Bronchial epithelial cell (primary cell): Measurements from ENCODE around the gene NET1. TPM values are rescaled to one million over a fixed set of nuclear protein-coding genes. Genes with fewer than 3 reads are reported as not detected.

Experiments used
- DNase-seq: peaks from one replicate; pipeline ENCODE4 v3.0.0-alpha.2; 2010; ENCODE audit warnings: low read depth
- FAIRE-seq: peaks from 2 replicates; lab custom pipeline; 2011; peaks lifted over from hg19 to GRCh38; lab: Jason Lieb, UNC
- H3K27me3 ChIP-seq: 2 replicates; pipeline ENCODE4 v1.5.1; 2011; ENCODE audit warnings: low read length; ENCODE audit not compliant: control insufficient read depth, insufficient read depth
- H3K36me3 ChIP-seq: 2 replicates; pipeline ENCODE4 v1.5.1; 2011; ENCODE audit warnings: low read length; ENCODE audit not compliant: control insufficient read depth, insufficient read depth
- H3K4me3 ChIP-seq: 2 replicates; pipeline ENCODE4 v1.5.1; 2011; ENCODE audit warnings: mild to moderate bottlenecking, low read depth, low read length, control low read depth
- total RNA-seq: library from RNA; depleted of rRNA; stranded (reverse); fragments of >200 nt; gene quantifications from 2 replicates; pipeline ENCODE4 v1.2.1, GENCODE V29; 2014
- TF ChIP-seq, protein P1 (sequence below): IDR thresholded peaks from 2 replicates; pipeline ENCODE4 v1.5.1; 2011; ENCODE audit warnings: mild to moderate bottlenecking, moderate library complexity, low read length, control low read depth, inconsistent platforms; ENCODE audit not compliant: insufficient read depth, severe bottlenecking

NET1 gene
- total RNA-seq, 1 donor from 2014 or later = 118 TPM

DNA sequence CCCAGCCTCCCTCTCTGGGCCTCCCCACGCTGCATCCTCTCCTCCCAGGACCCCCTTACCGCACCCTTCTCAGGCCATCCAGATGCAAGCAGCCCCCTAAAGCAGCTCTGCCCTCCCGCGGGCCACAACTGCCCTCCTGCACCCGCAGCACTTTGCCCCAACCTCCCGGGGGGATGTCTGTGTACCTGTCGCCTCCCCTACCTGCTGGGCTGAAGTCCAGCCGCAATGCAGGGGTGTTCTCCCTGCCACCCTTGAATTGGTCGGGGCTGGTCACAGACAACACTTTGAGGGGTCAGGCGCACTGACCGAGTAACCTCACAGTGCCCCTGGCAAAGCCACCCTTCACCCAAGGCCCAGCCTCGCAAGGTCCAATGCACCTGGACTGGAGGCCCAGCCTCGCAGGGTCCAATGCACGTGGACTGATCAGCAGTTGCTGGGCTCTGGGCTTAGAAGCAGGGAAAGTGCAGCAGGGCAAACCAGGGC is 95.3 kb downstream of the NET1 start:
- FAIRE-seq (no peak), DNase-seq (no peak)
- H3K4me3 ChIP-seq = no peak overlapping the region
- TF ChIP-seq, protein P1, sequence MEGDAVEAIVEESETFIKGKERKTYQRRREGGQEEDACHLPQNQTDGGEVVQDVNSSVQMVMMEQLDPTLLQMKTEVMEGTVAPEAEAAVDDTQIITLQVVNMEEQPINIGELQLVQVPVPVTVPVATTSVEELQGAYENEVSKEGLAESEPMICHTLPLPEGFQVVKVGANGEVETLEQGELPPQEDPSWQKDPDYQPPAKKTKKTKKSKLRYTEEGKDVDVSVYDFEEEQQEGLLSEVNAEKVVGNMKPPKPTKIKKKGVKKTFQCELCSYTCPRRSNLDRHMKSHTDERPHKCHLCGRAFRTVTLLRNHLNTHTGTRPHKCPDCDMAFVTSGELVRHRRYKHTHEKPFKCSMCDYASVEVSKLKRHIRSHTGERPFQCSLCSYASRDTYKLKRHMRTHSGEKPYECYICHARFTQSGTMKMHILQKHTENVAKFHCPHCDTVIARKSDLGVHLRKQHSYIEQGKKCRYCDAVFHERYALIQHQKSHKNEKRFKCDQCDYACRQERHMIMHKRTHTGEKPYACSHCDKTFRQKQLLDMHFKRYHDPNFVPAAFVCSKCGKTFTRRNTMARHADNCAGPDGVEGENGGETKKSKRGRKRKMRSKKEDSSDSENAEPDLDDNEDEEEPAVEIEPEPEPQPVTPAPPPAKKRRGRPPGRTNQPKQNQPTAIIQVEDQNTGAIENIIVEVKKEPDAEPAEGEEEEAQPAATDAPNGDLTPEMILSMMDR = no peak
- no peaks in the 10 kb centered on the region for H3K36me3 ChIP-seq
- H3K27me3 ChIP-seq = no peaks in the 10 kb centered on the region

DNA sequence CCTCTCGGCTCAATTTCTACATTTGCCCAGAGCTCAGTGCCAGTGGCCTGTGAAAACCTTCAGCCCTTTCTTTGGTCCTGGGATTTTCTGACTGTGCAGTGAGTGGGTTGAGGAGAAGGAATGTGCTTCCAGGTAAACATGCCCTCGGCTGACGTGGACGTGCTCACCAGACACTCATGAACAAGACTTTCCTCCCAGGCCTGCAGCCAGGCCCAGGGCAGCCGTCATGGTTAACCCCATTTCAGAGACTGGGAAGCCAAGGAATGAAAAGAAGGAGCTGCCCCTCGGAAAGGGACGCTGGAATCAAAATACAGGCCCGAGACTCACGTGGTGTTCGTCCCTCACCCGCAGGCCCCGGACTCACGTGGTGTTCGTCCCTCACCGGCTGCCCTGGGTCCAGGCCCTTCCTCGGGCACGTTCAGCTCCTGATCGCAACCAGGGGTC is 95.8 kb downstream of the NET1 start:
- FAIRE-seq (no peak), DNase-seq (no peak)
- TF ChIP-seq, protein P1 = no peak

More for the DNA sequence above, 95.8 kb downstream of the NET1 start:
- Histone ChIP-seq H3K4me3 (no peak overlapping the region), H3K27me3 (no peaks in the 10 kb centered on the region), H3K36me3 (no peaks in the 10 kb centered on the region)

Other genes with a start within 250 kb of the NET1 start
- 0.26 TPM in 1 of 2 replicates, not detected in the other for gene AKR1C8, start 227.4 kb upstream of the NET1 start, total RNA-seq
- gene AKR1C4, start 215.7 kb upstream of the NET1 start, total RNA-seq = not detected in 2 replicates
- gene UCN3, start 47.6 kb upstream of the NET1 start, total RNA-seq = not detected in 2 replicates
- 0.26 TPM in 2 replicates for gene TUBAL3, start 7.7 kb upstream of the NET1 start, total RNA-seq
- gene CALML5, start 87.0 kb downstream of the NET1 start, total RNA-seq = 0.79 and 4.4 TPM in 2 replicates
- gene CALML3, start 112.4 kb downstream of the NET1 start, total RNA-seq = 0.53 and 1.0 TPM in 2 replicates